ENCODE data around the gene TAP1.
"Not testable (repeated sequence)": the region's sequence is repeated elsewhere in the genome, so short reads cannot be mapped to it uniquely, and the experiment has no call there.

Gene TAP1, protein sequence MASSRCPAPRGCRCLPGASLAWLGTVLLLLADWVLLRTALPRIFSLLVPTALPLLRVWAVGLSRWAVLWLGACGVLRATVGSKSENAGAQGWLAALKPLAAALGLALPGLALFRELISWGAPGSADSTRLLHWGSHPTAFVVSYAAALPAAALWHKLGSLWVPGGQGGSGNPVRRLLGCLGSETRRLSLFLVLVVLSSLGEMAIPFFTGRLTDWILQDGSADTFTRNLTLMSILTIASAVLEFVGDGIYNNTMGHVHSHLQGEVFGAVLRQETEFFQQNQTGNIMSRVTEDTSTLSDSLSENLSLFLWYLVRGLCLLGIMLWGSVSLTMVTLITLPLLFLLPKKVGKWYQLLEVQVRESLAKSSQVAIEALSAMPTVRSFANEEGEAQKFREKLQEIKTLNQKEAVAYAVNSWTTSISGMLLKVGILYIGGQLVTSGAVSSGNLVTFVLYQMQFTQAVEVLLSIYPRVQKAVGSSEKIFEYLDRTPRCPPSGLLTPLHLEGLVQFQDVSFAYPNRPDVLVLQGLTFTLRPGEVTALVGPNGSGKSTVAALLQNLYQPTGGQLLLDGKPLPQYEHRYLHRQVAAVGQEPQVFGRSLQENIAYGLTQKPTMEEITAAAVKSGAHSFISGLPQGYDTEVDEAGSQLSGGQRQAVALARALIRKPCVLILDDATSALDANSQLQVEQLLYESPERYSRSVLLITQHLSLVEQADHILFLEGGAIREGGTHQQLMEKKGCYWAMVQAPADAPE

DNA sequence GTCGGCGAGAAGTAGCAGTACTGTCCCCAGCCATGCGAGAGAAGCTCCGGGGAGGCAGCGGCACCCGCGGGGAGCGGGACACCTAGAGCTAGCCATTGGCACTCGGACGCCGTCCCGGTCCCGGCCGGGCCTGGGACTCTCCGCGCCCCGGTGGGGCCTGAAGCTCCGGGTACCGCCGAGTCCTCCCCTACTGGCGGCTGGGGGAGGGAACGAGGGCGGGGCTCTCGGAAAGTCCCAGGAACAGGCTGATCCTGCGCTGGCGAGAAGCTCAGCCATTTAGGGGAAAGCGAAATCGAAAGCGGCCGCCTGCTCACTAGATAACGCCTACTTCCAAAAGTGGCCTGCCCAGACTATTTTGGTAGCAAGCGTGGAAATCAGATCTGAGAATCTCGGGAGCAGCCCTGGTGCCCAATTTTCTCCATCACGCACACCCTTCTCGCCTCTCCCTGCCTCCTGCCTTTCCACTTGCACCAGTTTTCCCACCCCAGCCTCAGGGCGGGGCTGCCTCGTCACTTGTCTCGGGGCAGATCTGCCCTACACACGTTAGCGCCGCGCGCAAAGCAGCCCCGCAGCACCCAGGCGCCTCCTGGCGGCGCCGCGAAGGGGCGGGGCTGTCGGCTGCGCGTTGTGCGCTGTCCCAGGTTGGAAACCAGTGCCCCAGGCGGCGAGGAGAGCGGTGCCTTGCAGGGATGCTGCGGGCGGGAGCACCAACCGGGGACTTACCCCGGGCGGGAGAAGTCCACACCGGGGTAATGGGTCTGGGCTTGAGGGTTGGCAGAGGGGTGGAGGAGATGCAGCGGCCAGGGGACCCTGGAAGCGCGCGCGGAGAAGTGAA lies at the start of gene TAP1, which contains the start of gene PSMB9:
Gene TAP1 (minus strand): TSS at position 164 of the 835 bp plus-strand sequence. CDS start 68 bp downstream, at position 96.
Gene PSMB9 (plus strand): TSS at position 652 of the 835 bp plus-strand sequence. CDS start 38 bp downstream, at position 690.
- DNase-seq (ENCODE audit: low read depth in 3 of 3) = peak; percentile 91 to 97 (median 94)

DNA sequence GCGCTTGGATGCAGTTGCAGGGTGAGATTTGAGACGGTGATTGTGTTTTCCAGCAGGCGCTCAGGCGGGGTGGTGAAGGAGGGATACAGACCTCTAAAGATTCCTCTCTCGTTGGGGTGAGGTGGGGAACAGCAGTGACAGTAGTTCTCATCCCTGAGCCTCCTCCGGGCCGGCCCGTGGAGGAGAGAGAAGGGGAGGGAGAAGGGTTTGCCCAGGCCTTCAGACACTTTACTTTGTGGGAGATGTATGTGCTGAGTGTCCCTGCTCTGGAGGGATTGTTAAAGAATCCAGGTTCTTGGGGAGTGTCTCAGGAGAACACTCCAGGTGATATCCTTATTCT lies 41.5 kb upstream of the TAP1 start:
- DNase-seq (ENCODE audit: low read depth in 3 of 3) = no peak

DNA sequence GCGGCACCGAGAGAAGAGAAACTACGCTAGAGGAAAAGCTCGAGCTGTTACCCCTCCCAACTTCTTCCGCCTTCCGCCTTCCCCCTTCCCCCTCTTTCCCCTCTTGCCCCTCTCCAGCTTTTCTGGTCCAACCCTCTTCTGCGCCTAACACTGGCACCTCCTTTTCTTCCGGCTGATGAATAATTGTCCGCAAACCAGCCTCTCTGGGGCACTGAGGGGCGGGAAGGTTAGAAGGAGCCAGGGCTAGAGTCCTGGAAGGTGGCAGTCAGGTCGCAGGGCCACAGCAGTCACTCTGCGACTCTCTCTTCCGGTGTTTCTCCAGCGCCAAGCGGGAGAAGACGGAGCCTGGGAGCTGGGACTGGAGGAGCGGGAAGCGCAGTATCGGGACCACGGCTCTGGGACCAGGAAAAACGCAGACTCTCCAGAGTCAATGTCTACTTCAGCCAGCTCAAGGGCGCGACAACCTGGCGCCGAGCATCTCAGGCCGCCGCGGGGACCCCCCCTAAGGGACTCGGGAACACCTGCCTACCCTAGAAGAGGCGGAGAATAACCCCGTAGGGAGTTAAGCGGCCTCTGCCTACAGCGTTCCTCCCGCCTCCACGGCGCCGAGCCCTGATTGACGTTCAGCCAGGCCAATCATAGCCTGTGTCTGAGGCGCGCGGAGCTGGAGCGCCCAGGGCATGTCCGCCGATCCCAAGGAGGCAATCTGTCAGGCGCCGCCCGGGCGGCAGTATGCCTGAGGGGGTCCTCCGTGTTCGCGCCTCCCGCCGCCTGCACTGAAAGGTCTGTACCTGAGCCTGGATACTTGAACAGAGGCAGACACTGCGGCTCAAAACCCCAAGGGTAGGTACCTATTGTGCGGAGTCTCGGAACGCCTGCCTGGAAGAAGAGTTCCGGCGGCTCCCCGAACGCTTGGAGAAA lies 40.8 kb upstream of the TAP1 start:
- peak; percentile 89 to 92 (median 92) for DNase-seq (ENCODE audit: low read depth in 3 of 3)

DNA sequence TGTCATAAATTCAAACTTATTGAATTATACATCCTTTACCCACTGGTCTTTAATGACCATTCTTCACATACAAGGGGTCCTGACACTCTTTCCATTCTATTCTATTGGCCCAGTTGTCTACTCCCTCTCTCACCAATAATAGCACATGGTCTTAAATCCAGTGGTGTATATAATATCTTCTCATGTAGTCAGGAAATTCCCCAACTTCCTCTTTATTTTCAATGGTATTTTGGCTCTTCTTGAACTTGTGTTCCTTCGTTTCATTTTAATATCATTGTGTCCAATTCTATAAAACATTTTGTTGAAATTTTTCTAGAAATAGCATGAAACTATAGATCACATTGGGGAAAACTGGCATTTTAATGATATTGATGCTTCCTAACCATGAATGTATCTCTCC lies 37.3 kb upstream of the TAP1 start:
- no peak for DNase-seq (ENCODE audit: low read depth in 3 of 3)

DNA sequence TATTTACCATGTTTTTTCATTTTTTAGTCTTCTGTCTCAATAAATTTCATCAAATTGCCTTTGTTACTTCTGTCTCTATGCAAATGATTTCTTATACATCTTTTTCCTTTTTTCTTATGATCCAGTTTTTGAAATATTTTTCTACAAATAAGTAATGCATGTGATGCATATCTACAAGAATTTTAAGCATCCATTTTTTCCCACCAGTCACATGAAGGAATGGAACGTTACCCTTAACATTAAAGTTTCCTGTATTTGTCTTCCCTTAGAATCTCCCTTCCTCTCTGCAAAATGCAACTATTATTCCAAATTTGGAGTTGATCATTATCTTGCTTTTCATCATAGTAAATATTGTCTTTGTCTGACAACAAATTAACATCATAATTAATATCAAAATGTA lies 36.0 kb upstream of the TAP1 start:
- no peak for DNase-seq (ENCODE audit: low read depth in 3 of 3)

DNA sequence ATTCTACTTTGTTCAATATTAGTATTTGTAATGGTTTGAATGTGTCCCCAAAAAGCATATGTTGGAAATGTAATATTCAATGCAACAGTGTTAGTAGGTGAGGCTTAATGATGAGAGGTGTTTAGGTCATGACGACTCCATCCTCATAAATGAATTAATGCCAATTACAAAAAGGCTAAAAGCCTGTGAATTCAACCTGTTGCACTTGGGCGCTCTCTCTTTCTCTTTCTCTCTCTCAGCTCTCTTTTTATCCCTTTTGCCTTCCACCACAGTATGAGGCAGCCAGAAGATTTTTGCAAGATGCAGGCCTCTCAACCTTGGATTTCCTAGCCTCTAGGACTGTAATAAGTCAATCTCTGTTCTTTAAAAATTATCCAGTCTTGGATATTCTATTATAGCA lies 35.1 kb upstream of the TAP1 start:
- no peak for DNase-seq (ENCODE audit: low read depth in 3 of 3)

DNA sequence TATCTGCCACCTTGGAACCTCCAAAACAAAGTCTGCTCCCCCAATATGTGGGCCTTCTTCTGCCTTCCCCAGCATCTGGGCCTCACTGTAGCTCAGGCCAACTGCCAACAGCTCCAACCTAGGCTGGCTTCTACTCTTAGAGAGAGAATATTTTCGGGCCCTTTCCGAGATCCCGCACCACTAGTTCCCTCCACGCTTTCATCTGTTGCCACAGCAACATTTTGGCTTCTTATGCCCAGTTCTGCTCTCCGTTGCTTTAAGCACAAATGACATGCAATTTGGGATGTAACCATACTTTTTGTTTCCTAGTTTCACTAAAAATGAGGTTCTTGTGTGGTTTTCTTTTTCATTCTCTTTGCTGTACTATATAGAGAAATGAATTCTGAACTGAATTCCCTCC lies 34.1 kb upstream of the TAP1 start:
- no peak for DNase-seq (ENCODE audit: low read depth in 3 of 3)

DNA sequence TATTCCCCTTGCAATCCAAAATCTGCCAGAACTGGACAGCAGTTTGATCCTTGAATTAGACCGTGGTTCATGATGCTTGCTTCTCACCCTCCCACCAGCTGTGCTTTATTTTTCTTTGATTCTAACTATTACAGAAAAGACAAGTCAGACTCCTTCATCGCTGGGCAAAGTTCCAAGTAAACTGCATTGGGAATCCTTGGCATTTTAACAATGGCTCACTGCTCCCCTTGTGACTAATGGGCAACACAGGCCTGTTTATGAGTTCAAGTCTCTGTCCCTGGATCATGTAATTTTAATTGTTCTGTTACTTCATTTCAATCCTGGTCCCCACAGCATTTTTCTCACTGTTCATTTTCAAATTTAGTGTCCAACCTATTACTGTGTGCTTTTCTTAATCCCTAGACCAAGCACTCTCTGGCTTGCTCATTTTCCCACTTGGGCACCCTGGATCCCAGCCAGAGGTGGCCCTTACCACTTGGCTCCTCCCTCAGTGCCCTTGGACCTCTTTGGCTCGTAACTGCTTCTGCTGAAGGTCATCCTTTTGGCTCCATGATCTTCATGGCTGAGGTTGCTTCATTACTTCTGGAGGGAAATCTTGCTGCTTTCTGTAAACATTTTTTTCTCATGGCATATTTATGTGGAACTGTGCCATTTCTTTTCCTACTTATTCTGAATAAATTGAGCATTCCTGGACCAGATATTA lies 33.3 kb upstream of the TAP1 start:
- DNase-seq (ENCODE audit: low read depth in 3 of 3) = no peak

DNA sequence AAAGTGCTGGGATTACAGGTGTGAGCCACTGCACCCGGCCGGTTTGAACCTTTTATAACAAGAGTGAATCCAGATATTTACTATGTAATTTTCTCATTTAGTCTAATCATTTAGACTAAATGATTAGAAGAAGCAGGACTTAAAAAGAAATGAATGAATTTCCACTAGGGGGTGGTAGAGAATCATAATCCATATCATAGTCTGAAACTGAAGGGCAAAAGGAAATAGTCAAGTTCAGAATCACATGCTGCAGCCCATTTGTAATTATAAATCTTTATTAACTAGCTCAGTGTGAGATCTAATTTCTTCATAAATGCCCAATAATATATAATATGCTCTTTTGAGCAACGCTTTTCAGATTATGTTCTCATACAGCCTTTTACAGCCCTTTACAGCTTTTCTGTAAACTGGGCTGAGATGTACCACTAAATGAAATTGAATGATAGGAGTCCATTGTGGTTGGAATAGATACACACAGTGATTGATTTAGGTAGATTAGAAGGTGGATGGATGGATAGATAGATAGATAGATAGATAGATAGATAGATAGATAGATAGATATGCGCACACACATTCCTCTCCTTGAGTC lies 32.3 kb upstream of the TAP1 start:
- no peak for DNase-seq (ENCODE audit: low read depth in 3 of 3)

DNA sequence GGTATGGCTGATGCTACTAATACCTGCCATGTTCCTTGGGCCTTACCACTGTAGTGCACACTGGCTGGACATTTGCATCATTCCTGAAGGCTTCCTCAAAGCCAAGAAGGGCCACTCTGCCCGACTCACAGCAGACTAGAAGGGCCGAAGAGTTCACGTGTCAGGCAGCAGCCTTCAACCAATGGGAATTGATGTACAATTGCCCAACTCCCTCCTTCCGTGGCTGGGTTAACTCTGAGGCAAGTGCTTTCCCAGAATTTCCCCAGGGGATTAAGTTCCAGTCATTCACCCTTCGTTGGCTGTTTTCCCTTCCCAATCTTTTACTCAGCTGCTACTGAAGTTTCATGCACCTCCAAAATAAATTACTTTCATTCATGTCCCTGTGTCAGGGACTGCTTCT lies 30.3 kb upstream of the TAP1 start:
- no peak for DNase-seq (ENCODE audit: low read depth in 3 of 3)

DNA sequence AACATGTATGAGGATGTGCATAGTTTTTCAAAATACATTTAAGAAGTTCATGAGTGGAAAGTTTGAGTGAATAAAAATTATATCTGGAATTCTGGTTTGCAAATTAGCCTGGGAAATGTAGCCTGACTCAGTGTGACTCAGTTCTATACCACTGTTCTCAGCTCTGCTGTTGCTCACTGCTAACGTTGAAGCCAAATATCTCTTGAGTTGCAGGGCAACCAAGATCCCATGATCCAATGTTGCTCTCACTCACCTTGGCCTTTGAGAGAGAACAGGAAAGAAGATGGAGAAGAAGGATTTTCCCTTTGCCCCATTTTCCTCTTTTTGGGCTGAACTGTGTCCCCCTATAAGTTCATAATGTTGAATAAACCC lies 29.4 kb upstream of the TAP1 start:
- DNase-seq (ENCODE audit: low read depth in 3 of 3) = no peak

DNA sequence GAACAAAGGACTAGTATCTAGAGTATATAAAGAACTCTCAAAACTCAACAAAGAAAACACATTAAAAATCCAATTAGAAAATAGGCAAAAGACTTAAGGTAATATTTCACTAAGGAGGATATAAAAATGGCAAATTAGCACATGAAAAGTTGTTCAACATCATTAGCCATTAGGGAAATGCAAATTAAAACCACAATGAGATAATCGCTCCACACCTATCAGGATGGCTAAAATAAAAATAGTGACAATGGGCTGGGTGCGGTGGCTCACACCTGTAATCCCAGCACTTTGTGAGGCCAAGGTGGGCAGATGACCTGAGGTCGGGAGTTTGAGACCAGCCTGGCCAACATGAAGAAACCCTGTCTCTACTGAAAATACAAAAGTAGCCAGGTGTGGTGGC lies 27.5 kb upstream of the TAP1 start:
- DNase-seq (ENCODE audit: low read depth in 3 of 3) = not testable (repeated sequence)

DNA sequence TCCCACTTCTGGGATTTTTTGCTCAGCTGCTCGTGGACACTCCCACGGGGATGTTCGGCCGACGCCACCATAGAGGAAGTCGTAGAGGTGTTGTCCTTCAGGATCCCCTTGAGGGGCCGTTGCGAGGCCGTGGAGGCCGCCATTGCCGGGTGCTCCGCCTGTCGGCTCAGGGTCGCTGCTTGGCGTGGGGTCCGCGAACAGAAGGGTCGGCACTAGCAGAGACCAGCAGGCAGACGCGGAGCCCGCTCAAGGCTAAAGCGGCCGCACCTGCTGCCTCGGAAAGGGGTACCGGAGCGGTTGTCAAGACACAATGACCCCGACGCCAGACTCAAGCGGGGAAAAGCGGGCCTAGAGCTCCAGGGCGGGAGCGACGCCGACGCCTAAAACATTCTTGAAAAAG lies 26.2 kb upstream of the TAP1 start:
- no peak for DNase-seq (ENCODE audit: low read depth in 3 of 3)

DNA sequence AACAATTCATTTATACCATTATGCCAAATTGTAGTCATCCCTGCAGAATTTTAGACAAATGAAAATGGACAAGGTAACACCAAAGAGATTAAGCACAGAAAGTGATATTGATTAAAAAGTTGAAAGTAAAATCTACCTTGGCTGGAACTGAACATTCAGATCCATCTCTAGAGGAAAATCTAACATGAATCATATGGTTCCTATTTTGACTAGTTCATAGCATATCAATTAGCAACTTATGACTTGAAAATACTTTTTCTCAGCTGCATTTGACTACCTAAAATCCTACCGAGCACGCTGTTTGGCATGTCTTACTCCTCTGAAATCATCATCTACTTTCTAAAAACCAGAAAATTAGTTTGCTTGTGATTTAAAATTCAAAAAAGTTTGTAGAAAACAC lies 23.1 kb upstream of the TAP1 start:
- no peak for DNase-seq (ENCODE audit: low read depth in 3 of 3)

DNA sequence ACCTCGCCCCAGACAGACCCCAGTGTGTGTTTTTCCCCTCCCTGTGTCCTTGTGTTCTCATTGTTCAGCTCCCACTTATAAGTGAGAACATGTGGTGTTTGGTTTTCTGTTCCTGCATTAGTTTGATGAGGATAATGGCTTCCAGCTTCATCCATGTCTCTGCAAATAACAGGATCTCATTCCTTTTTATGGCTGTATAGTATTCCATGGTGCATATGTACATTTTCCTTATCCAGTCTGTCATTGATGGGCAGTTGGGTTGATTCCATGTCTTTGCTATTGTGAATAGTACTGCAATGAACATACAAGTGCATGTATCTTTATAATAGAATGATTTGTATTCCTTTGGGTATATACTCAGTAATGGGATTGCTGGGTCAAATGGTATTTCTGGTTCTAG lies 20.4 kb upstream of the TAP1 start:
- not testable (repeated sequence) for DNase-seq (ENCODE audit: low read depth in 3 of 3)

DNA sequence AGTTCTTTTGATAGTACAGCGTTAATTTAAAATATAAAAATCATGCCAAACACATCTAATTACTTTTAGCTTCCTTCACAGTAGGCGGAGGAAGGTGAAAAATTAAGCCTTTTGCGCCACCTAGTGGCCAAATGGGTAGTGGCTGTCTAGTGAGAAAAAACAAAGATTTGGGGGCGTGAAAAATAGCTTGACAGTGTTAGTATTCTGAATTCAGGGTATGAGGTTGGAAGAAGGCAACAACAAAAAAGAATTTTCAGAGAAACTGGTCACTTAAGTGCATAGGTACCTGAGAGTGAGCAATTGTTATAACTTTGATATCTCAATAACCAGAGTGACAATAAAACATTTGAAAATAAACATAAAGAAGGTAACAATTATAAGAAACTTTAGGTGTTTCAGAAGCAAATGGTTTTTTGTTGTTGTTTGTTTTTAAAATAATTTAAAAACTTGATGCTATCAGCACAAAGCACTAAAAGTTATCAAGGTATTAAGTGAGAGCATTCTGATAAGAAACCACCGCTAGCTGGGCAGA lies 14.8 kb upstream of the TAP1 start:
- DNase-seq (ENCODE audit: low read depth in 3 of 3) = peak; percentile 71 to 83 (median 79)

DNA sequence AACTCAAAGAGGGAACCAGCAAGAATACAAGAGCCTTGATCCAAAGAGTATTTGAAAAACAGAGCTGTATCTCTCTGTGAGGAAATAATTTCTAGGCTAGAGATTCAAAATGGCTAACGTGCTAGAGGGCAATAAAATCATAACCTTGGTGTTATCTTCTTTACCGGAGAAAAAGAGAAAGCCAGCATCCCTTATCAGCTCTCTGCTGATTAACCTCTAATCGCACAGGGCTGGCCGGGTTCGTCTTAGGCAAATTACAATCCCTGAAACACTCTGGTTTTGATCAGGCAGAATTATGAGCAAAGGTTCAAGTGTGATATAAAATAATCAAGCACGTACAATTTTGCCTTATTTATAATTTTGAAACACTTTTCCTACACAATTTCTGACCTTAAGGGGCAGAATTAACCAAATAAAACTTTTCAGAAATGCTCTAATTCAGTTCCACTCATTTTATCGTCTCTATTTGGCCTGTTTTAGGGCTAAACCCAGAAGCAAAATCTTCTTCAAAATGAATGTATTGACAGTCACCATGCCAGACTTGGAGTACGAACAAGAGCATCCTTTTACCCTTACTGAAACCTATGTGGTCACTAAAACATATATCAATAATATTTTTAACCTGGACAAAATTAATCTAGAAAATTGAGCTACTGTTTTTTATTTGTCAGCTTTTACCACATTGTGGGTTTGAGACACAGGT lies 14.2 kb upstream of the TAP1 start:
- DNase-seq (ENCODE audit: low read depth in 3 of 3) = no peak

DNA sequence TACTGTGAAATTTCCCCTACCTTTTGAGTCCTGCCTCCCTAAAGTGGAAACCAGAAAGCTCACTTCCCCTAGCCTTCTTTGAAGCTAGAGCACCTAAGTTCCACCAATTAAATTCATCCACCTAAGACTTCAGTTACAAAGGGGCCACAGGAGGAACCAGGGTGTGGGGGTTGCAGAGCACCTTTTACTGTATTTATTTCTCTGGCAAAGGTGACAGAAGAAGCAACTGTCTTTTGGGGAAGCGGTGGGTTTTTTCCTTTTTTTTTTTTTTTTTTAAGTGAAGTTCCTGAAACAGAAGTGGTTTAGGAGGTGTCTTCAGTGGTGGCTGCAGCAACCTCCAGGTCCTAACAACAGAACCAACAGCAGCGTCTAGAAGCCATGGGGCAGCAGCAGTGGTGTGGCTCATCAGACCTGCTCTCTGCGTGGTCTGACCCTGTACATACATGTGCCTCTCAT lies 13.5 kb upstream of the TAP1 start:
- DNase-seq (ENCODE audit: low read depth in 3 of 3) = no peak

Data from stimulated activated CD4-positive, alpha-beta T cell treated with anti-CD3 and anti-CD28 coated beads, TNF-alpha, amount 100 ng/mL, for 4 hours (primary cell).